ENCODE data around the gene GALNT8.
"Not testable (repeated sequence)": the region's sequence is repeated elsewhere in the genome, so short reads cannot be mapped to it uniquely, and the experiment has no call there.

Gene GALNT8

GRCh38 chr12:4744709-4745108 is 24.5 kb downstream of the GALNT8 start:
- no peak for DNase-seq

DNA sequence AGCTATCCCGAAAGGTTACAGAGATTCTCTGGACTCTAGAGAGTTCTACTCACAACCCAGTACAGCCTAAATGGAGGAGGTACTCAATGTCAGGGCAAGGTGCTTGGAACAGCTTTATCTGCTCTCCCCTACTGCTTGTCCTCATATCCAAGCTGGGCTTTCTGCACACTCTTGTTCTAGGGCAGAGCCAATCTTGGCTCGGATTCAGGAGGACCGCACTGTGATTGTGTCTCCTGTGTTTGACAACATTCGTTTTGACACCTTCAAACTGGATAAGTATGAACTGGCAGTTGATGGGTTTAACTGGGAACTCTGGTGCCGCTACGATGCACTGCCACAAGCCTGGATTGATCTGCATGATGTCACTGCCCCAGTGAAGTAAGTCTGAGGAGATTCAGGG is 25.0 kb downstream of the GALNT8 start:
- no peak for DNase-seq

- DNase-seq, result not testable (repeated sequence)
These were observed 31.5 kb downstream of the GALNT8 start for GRCh38 chr12:4751654-4752053.

GRCh38 chr12:4762773-4763172 is 42.6 kb downstream of the GALNT8 start:
- DNase-seq, result no peak

GRCh38 chr12:4763549-4763948 is 43.3 kb downstream of the GALNT8 start:
- no peak for DNase-seq

GRCh38 chr12:4766445-4766844 is 46.2 kb downstream of the GALNT8 start:
- no peak for DNase-seq

DNA sequence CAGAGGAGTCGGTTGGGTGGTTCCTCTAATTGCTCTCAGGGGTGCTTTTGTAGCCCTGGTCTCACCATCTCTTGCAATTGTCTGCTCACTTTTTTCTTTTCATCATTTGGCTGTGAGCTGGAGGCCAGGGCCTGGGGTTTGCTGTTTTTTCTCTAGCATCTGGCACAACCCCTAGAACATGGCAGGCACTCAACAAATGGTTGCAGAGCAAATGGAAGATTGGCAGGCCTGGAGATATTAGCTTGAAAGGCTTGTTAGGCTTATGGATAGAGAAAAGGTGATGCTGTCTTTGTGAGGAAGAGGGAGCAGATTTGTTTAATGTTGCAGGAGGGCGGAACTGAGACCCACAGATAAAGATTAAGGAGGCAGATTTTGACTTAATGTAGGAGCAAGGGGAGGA is 47.0 kb downstream of the GALNT8 start:
- DNase-seq, result no peak

DNA sequence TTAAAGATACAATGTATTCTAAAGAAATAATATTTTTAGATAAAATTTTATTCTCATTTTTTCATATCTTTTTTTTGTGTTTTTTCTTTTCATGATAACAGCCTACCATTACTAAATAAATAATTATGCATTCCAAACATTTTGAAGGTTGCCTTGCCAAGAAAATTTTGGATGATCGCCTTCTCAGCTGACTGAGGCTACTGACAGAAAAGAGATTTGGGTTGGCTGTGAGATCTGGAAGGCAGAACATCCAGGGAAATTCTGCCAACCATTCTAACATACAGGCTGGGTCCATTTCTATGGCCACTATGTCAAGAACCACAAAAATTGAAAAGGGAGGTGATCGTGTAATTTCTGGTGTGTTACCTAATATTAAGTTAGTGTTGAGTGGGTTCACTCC is 48.1 kb downstream of the GALNT8 start:
- DNase-seq, result no peak

- DNase-seq, result no peak
These were observed 48.9 kb downstream of the GALNT8 start for GRCh38 chr12:4769073-4769472.

- no peak for DNase-seq
These were observed 51.2 kb downstream of the GALNT8 start for GRCh38 chr12:4771172-4771959.

DNA sequence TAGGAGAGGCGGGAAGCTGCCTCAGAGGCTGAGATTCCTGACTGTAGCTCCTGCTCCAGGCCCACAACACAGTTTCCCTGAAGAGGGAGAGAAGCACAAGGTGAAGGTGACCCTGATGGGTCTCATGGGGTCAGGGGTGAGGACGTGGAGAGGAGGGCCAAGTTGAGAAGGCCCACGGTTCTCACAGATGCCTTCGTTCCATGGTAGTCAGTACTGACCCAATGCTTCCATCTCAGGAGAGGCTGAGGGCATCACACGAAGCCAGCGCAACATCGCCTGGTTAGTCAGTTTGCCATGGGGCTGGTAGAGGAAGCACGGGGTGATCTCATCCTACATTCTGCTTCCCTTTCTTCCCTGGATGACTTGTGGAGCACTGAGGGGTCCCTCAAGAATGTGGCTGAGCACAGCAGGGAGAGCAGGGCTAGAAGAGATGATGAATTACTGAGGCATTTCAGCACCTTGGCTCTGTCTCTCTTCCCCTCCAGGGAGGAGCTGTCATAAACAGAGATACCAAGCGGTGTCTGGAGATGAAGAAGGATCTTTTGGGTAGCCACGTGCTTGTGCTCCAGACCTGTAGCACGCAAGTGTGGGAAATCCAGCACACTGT is 51.9 kb downstream of the GALNT8 start:
- no peak for DNase-seq

GRCh38 chr12:4775936-4776335 is 55.7 kb downstream of the GALNT8 start:
- DNase-seq, result no peak

DNA sequence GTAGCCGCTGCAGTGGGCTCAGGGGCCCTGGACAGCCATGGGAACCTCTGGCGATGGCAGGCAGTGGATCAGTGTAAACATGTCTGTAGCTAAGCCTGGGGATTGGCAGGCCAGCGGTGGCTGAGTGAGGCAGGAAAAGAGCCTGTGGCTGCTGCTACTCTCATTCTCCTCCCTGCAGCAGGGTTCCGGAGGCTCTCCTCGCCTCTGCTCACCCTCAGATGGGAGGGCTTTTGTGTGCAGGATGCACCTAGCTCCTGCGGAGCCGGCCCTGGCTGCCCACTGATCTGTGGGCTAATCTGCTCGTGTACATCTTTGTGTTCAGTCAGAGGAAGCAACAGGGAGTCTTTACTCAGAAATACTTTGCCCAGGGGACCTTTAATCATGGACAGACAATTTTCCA is 59.5 kb downstream of the GALNT8 start:
- DNase-seq, result no peak

DNA sequence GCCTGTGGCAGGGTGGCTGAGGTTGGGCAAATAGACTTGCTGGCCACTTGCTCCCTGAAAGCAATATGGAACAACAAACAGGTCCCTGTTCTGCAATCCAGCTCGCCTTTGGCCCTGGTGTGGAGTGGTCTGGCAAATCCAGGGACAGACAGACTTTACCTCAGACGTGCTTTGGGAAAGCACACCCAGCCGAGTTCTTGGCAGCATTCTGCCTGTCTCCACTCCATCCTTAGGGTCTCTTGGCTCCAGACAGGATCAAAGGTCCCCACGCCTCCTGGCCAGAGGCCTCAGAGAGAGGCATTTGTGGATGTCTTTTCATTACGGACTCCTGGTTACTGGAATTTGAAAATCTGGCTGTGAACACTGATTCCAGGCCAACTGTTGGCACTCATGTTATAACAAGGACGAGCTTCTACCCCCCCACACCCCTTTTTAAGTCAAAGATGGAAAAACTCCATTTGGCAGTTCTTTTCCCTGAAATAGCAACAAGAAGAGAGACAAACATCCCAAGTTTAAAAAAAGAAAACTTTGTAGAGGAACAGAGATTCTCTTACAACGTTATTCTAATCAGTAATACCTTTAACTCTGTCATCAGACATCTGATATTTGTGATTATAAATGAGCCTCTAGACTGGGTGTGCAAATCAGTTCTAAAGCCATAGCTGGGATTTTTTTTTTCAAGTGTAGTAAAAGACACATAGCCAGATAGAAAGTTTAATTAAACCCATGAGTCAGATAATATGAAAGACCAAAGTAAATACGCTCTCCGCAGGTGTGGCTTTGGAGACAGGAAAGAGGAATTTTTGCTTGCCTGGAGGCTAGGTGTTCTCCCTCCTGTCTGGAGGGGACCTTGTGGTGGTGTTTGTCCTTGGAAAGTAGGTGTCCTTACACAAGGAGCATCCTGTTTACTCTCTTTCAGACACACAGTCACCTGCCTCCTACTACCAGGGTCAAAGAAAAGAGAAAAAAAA is 60.7 kb downstream of the GALNT8 start:
- DNase-seq, result no peak

DNA sequence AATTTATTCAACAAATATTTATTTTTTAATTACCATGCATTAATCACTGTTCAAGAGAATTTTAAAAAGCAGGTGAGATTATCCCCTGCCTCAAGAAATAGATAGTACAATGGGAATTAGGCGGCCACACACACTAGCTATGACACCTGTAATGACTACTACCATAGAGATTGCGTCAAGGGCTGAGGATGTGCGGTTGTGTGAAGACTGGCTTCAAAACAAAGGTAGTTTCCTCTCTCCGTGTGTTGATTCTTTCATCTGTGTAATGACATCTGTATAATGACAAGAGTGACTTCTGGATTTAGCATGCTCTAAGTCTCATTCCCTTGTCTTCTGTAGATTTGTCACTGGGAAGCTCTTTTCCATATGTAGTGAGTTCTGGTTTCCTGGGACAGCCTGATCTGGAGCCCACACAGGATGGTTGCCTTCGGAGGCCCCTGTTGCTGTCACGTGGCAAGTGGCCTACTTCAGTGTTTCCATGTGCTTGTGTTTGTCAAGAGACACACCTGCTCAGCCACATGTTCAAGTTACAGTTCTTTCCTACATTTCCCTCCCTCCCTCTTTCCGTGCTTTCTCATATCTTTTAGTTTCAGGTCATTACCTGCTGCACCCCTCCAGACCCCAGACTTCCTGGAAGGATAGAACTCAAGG is 64.3 kb downstream of the GALNT8 start:
- DNase-seq, result no peak

- no peak for DNase-seq
These were observed 66.6 kb downstream of the GALNT8 start for GRCh38 chr12:4786795-4787194.

- DNase-seq, result no peak
These were observed 67.8 kb downstream of the GALNT8 start for GRCh38 chr12:4787965-4788364.

DNA sequence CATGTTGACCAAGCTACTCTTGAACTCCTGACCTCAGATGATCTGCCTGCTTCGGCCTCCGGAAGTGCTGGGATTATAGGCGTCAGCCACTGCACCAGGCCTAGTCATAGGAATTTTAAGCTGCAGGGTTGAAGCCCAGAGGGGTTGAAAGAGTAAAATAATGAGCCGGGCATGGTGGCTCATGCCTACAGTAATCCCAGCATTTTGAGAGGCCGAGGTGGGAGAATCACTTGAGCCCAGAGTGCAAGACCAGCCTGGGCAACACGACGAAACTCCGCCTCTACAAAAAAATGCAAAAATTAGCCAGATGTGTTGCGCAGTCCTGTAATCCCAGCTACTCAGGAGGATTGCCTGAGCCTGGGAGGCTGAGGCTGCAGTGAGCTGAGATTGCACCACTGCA is 69.6 kb downstream of the GALNT8 start:
- no peak for DNase-seq

DNA sequence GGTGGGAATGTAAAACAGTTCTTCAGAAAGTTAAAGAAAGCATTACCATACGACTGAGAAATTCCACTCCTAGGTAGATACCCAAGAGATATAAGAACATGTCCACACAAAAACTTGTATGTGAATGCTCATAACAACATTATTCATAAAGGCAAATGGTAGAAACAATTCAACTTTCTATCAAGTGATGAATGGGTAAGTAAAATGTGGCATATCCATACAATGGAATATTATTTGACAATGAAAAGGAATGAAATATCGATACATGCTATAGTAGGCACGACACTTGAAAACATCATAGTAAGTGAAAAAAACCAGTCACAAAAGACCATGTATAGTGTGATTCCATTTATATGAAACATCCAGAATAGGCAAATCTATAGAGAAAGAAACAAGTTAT is 71.3 kb downstream of the GALNT8 start:
- DNase-seq, result no peak

GRCh38 chr12:4794491-4794890 is 74.3 kb downstream of the GALNT8 start:
- DNase-seq, result no peak

DNA sequence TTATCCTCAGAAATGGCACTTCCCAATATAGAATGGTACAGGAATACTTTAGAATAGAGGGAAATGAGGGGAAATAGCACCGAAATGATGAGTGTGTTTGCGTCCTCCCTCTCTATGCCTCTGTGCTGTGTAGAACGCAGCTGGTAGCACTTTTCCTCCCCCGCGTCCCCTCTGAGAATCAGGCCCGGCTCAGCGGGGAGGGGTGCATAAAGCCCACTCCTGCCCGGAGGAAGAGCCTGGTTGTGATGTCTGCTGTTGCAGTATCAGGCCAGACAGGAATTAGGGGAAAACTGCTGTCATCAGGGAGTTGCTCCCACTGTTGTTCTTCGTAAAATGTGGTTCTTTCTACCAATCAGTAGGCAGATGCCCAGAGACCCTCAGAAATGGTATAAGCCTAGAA is 76.0 kb downstream of the GALNT8 start:
- no peak for DNase-seq

DNA sequence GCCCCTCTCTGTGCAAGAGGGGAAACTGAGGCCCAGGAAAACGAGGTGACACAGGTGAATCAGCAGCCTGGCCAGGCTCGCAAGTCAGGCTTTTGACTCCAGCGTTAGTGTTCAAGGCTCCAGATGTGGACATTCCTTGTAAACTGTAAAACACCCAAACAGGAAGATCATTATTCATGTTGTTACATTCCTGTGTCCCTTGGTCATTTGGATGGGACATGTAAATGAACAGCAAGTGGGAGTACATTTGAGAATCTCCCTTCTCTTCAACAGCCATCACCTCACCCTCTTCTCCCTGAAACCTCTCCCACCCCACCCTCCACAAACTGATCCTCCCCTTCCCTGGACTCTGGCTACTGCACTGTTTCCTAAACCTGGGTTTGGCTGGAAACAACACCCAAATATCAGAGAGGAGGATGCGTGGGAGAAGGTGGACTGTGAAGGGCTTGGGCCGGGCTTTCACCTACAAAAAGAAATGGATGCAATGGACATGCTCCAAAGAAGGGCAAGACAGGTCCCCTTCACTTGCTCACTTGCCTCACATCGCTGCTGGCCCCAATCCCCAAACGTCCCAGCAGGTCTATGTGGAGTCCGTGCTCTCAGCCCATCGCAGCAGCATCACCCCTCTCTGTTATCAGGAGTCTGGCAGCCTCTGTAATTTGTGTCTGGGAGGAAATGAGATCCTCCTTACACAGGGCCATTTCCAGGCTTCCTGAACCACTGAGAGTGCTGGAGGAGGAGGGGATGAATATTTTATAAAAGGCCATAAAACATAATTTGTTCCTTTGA is 76.7 kb downstream of the GALNT8 start:
- DNase-seq, result no peak

All from NCI-H510A treated with DMSO at 0.1 percent for 48 hours (cell line).